Lung (tissue), 12 donors: Measurements from ENCODE around the gene EHMT1. TPM values are rescaled to one million over a fixed set of nuclear protein-coding genes. Genes with fewer than 3 reads are reported as not detected.

Source experiments
- ATAC-seq: fragments of 200-7000 bp; cut with Tn5 transposase; one replicate; pipeline ENCODE4 v1.9.1; 2020; ENCODE audit warnings: moderate number of reproducible peaks; ENCODE audit not compliant: insufficient read depth, low FRiP score
- DNase-seq, 3 donors: peaks; one replicate each; pipeline ENCODE4 v3.0.0-alpha.2; 2013 to 2017
- H3K27ac ChIP-seq, 2 donors: one replicate each; pipeline ENCODE4 v1.5.1; 2013; ENCODE audit warnings: mild to moderate bottlenecking in 2 of 2, moderate library complexity in 2 of 2, control low read depth in 1 of 2, inconsistent platforms in 1 of 2, low read depth in 1 of 2, low read length in 1 of 2
- H3K27me3 ChIP-seq, 3 donors: one replicate each; pipeline ENCODE4 v1.5.1; 2013; ENCODE audit warnings: low read length in 2 of 3; ENCODE audit not compliant: control insufficient read depth in 3 of 3, insufficient read depth in 3 of 3
- H3K36me3 ChIP-seq, 4 donors: one replicate each; pipeline ENCODE4 v1.5.1; 2013; ENCODE audit warnings: low read length in 4 of 4, mild to moderate bottlenecking in 1 of 4, moderate library complexity in 1 of 4; ENCODE audit not compliant: control insufficient read depth in 4 of 4, insufficient read depth in 4 of 4
- H3K4me1 ChIP-seq, 5 donors: one replicate each; pipeline ENCODE4 v1.5.1; 2013; ENCODE audit warnings: low read length in 5 of 5, mild to moderate bottlenecking in 2 of 5, moderate library complexity in 1 of 5; ENCODE audit not compliant: control insufficient read depth in 5 of 5, insufficient read depth in 5 of 5
- H3K4me3 ChIP-seq: one replicate; pipeline ENCODE4 v1.5.1; 2013; ENCODE audit warnings: mild to moderate bottlenecking, control low read depth, moderate library complexity
- H3K9ac ChIP-seq, 2 donors: one replicate each; pipeline ENCODE4 v1.5.1; 2013; ENCODE audit warnings: low read length in 2 of 2, control low read depth in 1 of 2; ENCODE audit not compliant: insufficient read depth in 1 of 2
- H3K9me3 ChIP-seq, 4 donors: one replicate each; pipeline ENCODE4 v1.5.1; 2013; ENCODE audit warnings: low read length in 3 of 4, mild to moderate bottlenecking in 1 of 4, moderate library complexity in 1 of 4; ENCODE audit not compliant: control insufficient read depth in 4 of 4, insufficient read depth in 3 of 4
- CTCF ChIP-seq: IDR thresholded peaks from 2 replicates; pipeline ENCODE4 v1.5.1; 2012; ENCODE audit warnings: mild to moderate bottlenecking; ENCODE audit errors: control extremely low read depth, extremely low read depth
- WGBS, 2 donors: extraction: QIAGEN DNeasy Blood & Tissue Kit; methylation state at CpG; one replicate each; pipeline ENCODE4 v1.1.7; 2013; 5-methylcytosine and 5-hydroxymethylcytosine counted together
- polyA plus RNA-seq, 2 donors: library from polyadenylated mRNA; stranded (reverse); fragments of 200-250 nt; gene quantifications; one replicate each; pipeline ENCODE4 v1.2.1, GENCODE V29; 2013
- total RNA-seq, 2 donors: library from RNA; depleted of rRNA in 1 of 2; stranded (reverse); fragments of >200 nt in 1 of 2; gene quantifications; one replicate each; pipeline ENCODE4 v1.2.1, GENCODE V29; 2014 to 2021
- donor health status: control.
- donor health status: control.
- donor health status: Bipolar disorder and iron deficiency.
- donor health status: healthy.
- donor health status: DM: yes; HTN: yes; CAD: no.

The EHMT1 gene
- total and polyA plus RNA-seq, 4 donors = 32.2 to 91.5 (median 58.1) TPM

- Histone ChIP-seq H3K27ac (no peak overlapping the region), H3K36me3 (peaks cover 0 to 48% (median 8%) of the 10 kb centered on the region in 4 donors), H3K27me3 (no peaks in the 10 kb centered on the region), H3K4me1 (no peaks in the 10 kb centered on the region), H3K9me3 (no peaks in the 10 kb centered on the region), H3K4me3 (no peak overlapping the region), H3K9ac (no peak overlapping the region)
- DNase-seq (no peak), ATAC-seq (no peak)
- WGBS, 2 donors = 82 to 87% methylated on average over 12 of the region's 12 CpGs
- no peak for TF ChIP-seq CTCF
Observed at GRCh38 chr9:137836831-137837241, 218.0 kb downstream of the EHMT1 start.

DNA sequence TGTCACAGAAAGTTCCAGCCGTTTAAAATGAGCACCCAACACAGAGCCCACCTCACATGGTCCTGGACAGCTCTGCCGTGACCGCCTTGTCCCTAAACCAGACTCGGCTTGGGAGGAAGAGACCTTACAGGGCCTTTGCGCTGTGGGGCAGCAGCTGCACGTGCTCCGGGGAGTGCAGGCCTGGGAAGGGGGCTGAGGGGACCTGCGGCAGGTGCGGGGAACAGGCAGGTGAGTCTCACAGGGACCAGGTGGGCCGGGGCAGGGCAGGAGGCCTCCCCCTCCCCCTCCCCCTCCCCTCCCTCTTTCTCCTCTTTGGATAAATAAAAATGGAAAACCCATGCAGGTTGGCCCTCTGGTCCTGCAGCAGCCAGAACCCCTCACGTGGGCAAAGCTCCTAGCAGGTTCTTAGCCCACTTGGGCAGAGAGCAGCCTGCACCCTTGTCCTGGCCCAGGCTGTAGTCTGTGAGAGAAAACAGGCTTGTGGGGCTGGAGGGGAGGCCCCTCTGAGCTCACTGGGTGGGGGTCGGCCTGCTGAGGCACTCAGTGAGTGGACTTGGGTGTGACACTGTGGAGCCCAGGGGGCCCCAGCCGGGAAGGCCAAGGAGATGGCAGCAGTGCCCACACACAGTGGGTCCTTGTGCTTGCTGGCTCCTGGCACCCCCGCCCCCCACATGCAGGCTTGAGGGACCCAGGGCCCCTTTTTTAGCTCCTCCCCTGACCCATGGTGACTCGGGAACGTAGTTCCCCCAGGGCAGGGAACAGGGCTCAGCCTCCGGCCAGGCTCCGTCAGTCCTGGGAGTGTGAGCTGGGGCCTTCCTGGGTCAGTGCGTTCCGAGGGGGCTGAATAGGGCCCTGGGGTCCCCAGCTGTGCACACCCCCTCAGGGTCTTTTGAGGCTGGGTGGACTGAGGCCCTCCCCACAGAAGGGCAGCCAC, 218.8 kb downstream of the EHMT1 start:
- Histone ChIP-seq H3K4me1 (no peaks in the 10 kb centered on the region), H3K27ac (no peak overlapping the region), H3K36me3 (peaks cover 0 to 41% (median 8%) of the 10 kb centered on the region in 4 donors), H3K9me3 (no peaks in the 10 kb centered on the region), H3K4me3 (no peak overlapping the region), H3K9ac (no peak overlapping the region), H3K27me3 (no peaks in the 10 kb centered on the region)
- 94 to 95% methylated on average over 18 to 20 of the region's 20 CpGs for WGBS, 2 donors
- TF ChIP-seq CTCF = no peak
- no peak for ATAC-seq
- DNase-seq = no peak

GRCh38 chr9:137838576-137838975, 219.8 kb downstream of the EHMT1 start:
- Histone ChIP-seq H3K4me3 (no peak overlapping the region), H3K4me1 (no peaks in the 10 kb centered on the region), H3K9me3 (no peaks in the 10 kb centered on the region), H3K36me3 (peaks cover 0 to 33% (median 8%) of the 10 kb centered on the region in 4 donors), H3K9ac (no peak overlapping the region), H3K27ac (no peak overlapping the region), H3K27me3 (no peaks in the 10 kb centered on the region)
- ATAC-seq (no peak), DNase-seq (no peak)
- no peak for TF ChIP-seq CTCF
- WGBS, 2 donors = 94% methylated on average over 10 of the region's 10 CpGs
